HL-60/S4 treated with phorbol 12-myristate 13-acetate at 8.2 ng/mL for 4 days and 3 days (cell line): ENCODE results near the gene PFDN4.

Source experiments
- in situ Hi-C: fragments of 300-500 bp; cut with MboI; formaldehyde crosslinking; loops from 2 replicates; pipeline ENCODE4 v1.15.0; 2022; ENCODE audit warnings: low sequenced_read_pairs

PFDN4 gene, protein sequence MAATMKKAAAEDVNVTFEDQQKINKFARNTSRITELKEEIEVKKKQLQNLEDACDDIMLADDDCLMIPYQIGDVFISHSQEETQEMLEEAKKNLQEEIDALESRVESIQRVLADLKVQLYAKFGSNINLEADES

DNA sequence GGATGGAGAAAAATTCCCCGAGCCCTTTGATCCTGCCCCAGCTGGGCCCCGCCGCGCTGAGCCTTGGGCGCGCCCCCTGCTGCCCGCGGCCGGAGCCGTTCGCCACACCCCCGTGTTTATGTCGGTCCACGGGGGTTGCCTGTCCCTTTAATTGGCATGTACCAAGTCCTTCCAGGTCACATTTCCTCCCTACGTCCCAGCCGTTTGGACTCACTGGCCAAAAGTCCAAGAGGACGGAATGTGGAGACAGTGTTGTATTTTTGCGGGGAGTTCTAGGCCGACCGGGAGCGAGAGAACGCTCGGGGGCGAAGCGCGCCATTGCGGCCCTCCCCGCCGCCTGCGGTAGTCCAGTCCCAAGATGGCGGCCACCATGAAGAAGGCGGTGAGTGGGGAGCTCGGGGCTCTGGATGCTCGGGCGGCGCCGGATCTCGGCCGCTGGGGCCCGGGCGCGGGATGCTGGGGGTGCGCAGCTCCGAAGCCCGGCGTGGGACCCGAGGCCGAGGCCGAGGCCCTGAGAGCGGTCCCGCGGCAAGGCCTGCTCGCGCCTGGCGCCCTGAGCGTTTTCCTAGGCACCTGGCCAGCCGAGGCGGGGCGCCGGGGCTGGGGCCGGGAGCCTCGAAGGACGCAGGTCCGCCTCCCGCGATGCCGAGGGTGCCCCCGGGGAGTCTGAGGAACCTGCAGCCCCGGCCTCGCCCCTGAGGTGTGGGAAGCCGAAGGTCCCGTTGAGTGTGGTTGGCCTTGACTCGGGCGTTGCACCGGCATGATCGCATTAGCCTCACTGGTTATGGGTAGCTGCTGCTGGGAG is at the start of gene PFDN4:
TSS of gene PFDN4 (plus strand) at position 345 of the 805 bp plus-strand sequence. CDS start at position 359, 14 bp downstream.
- in situ Hi-C loops, result loop anchor here (25.0 kb wide), 1 partner anchor 646 kb away; no protein-coding TSS in a partner anchor

DNA sequence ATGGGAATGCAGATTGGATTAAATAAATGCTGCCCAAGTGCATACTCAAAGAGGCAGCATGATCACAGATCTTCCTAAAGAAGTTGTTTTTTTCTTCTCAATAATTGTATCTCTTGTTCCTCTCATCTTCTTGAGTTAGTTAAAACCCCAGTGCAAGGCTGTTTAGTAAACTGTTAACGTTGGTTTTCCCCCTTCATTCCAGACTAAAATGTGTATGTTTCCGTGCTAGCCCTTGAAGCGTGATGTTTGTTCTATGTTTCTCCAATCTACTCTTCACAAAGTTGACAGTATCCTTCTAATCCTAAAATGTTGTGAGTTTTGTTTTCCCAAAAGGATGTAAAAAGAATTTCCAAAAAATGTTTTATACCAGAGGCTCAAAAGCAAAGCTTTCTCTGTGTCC is 49.7 kb upstream of the PFDN4 start:
- in situ Hi-C loops, result no loop called here

DNA sequence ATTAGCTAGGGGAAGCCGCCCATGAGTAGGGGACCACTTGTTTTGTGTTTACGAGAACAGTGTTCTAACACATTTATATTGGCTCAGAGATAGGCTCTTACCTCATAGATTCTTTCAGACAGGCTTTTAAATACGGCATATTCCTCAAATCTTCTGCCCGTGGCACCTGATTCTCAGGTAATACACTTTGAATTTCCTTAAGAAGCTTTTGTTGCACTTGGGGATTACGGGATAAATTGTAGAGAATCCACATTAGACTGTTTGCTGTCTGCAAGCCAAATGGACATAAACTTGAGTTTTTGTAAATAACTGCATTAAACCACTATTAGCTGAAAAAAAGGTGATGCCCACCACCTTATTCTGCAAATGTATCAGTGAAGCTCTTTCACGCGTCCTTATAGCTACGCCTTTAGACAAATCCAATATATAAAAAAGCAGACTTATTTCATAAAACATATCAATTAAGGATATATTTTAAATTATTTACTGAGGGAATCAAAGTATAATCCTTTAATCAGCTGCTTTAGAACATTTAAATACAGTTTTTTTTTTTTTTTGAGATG is 49.0 kb upstream of the PFDN4 start:
- in situ Hi-C loops, result no loop called here

DNA sequence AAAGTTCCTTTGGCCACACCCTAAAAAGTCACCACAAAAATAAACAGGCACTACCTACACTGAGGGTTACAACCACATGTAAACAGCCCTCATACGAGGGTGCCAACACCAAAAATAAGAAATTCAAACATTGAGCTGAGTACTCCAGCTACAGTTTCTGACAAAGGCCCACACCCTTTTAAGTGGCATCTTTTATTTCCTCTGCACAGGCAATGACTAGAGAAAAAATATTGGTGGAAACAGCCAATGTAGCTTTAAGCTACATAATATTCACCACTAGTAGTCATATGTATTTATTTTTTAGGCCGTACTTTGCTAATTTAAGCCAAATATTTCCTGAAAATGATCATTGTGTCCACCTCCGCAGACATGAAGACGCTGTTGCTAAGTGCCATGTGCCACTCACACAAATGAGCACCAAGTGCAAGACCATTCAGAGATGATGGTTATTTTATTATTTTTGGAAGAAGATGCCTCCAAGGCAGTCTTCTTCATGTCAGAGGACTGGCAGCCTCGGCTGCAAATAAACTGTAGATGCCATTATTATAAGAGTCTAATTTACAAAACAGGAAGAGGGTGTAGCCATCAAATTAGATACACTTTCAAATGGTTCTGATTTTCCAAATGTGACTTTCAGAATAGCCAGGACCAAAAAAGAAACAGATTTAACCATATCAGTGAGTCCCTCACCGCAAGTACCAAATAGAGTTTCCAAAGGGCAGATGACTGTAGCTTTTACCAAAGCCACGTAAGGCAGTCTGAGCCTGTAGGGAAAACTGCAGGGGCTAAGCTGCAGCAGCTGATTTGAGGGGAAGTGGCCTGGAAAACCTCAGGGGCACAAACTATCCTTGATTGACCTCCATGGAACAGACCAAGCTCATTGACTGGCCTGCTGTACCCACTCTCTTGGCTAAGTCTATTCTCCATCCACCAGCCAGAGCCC is 47.6 kb upstream of the PFDN4 start:
- in situ Hi-C loops, result no loop called here

DNA sequence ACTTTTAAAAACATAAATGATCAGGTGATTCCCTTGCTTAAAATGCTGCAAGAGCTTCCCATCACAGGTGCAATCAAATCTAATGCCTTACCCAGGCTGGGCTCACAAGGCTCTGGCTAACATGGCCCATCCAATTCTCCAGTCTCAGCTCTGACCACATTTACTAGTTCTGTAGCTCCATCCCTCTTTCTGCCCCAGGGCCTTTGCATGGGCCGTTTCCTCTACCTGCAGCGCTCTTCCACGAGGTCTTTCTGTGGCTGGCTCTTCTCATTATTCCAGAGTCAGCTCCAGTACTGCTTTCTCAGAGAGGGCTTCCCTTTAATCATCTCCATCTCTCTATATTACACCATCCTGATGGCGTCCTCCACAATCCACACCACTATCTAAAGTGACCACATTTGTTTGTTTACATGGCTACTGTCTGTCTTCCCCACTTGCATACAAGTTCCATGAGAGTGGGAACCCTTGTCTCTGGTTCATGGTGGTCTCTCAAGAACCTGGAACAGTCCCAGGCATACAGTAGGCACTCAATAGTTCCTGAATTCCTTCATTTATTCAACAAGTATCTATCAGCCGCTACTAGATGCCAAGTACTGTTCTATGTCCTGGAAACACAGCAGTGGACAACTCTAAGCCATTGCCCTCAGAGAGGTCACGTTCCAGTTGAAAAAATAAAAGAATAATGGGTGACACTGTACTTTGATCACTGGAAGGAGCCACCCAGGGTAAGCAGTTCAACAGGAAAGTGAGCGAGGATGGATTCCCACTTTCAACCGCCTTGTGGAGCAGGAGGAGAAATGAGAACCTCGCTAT is 46.7 kb upstream of the PFDN4 start:
- in situ Hi-C loops, result no loop called here

DNA sequence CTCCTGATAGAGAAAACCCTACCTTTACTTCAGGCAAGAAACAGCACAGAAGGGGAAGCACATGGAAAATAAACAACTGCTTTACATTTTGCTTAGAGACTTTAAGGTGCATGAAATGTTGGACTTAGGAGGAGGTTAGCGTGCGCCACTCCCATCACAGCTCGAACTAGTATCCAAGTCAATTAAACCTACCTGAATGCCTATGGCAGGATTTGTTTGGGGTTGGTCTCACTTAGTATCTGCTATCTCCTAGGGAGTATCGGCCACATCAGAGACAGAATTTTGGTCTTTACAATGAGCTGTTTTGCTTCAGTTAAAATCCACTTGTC is 46.1 kb upstream of the PFDN4 start:
- in situ Hi-C loops, result no loop called here

DNA sequence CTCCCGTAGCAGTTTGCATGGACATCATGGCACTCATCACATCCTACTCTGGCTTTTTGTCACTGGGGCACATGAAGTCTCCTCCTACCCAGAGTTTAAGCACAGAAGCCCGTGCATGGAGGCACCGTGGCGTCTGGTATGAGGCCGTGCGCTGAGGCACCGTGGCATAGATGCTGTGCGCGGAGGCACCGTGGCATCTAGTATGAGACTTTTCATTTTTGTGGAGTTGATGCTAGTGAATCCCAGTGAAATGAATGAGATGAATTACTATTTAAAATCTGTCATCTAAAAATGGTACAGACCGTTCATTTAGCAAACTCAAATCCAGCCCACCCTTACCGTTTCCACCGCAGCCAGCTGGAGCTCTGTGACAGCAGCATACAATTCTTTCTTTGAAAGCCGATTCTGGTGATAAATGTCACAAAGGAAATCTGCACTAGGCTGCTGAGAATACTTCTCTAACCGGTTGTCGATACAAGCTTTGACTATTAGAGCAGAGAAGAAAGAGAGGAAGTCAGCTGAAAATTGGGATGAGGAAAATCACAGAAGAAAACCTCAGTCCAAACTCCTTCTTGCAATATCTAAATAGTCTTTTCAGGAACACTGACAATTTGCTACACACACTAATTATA is 45.4 kb upstream of the PFDN4 start:
- in situ Hi-C loops, result no loop called here

DNA sequence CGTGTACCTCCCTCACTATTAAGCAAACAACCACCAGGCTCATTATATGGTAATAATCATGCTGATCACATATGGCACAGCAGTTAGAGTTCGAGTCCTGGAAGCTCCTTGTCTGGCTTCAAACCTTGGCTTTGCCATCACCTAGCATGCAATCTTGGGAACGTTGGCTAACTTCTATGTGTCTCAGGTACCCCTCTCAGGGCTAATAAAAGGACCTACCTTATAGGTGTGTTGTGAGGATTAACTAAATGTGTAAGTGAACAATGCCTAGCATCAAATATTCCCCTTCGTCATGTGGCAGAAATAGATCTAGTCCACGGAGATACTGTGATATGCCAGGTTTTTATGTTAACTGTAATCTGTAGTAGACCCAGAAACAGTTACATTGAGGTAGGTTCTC is 44.5 kb upstream of the PFDN4 start:
- in situ Hi-C loops, result no loop called here

DNA sequence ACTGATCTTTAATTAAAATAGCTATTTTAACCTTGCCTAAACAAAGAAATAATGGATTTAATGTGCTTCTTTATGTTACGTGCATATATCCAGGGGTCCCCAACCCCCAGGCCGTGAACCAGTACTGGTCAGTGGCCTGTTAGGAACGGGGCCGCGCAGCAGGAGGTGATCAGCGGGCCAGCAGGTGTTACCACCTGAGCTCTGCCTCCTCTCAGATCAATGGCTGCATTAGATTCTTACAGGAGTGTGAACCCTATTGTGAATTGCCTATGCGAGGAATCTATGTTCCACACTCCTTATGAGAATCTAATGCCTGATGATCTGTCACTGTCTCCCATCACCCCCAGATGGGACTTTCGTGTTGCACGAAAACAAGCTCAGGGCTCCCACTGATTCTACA is 42.9 kb upstream of the PFDN4 start:
- in situ Hi-C loops, result no loop called here

DNA sequence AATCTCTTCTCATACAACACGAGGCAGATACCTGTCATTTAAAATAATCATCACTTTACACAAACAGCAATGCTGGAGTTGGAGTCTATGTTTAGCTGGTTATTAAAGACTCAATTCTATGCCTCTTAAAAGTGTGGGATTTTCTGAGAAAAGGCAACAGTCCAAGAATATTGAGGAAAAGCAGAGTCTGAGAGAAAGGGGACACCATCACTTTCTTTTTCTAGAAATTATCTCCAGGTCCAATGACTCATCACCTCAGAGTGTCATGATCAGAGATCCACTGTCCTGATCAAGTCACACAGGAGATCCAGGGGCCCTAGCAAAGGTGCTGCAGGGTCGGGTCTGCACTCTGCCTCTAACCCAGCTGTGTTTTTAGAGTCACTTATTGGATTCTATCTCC is 42.1 kb upstream of the PFDN4 start:
- in situ Hi-C loops, result no loop called here

DNA sequence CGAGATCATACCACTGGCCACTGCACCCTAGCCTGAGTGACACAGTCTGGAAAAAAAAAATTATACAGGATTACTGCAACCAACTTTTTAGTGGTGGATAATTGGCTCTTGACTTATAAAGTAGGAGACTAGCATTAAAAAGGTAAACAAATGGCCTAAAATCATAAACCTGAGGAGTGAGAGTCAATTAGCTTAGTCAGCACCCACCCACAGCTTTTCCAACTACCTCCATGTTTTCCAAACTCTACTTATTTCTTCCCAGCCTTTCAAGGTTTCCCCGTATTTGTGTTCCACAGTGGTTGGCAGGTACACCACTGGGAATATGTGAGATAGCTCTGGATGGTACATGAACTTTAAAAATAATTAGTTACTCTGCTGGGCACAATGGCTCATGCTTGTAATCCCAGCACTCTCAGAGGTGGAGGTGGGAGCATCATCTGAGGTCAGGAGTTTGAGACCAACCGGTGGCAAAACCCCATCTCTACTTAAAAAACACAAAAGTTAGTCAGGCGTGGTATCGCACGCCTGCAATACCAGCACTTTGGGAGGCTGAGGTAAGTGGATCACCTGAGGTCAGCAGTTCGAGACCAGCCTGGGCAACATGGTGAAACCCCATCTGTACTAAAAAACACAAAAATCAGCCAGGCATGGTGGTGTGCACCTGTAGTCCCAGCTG is 40.8 kb upstream of the PFDN4 start:
- in situ Hi-C loops, result no loop called here

DNA sequence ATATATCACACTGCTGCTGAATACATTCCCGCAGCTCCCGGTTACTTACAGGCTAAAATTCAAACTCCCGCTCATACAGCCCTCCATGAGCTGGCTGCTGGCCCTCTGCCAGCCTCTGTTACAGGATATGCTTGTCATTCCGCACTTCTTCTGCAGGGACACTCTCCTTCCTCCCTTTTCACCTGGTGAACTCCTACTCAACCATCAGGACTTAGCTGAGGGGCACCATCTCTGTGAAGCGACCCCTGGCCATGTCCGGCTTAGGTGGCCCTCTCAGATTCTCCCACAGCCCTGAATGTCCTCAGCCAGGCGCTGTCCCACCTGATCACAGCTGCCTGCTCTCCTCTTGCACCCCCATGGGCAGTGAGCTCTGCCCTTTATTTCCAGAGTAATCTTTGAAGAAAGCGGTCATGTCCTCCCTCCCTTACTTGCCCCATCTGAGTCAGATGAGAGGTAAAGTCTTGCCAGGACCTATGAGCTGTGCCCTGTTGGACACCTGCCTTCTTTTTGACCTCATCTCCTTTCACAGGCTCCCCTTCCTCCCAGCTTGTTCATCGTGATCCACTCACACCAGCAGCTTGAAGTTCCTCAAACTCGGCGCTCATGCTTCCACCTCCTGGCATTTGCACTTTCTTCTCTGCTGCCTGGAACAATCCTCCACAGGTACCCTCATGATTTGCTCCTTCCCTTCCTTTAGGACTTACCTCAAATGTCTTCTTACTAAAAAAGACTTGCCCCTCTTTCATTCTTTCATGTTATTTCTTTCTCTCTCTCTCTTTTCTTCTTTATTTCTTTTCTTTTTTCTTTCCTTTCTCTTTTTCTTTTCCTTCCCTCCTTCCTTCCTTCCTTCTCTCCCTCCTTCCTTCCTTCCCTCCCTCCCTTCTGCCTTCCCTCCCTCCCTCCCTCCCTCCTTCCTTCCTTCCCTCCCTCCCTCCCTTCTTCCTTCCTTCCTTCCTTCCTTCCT is 39.7 kb upstream of the PFDN4 start:
- in situ Hi-C loops, result no loop called here

DNA sequence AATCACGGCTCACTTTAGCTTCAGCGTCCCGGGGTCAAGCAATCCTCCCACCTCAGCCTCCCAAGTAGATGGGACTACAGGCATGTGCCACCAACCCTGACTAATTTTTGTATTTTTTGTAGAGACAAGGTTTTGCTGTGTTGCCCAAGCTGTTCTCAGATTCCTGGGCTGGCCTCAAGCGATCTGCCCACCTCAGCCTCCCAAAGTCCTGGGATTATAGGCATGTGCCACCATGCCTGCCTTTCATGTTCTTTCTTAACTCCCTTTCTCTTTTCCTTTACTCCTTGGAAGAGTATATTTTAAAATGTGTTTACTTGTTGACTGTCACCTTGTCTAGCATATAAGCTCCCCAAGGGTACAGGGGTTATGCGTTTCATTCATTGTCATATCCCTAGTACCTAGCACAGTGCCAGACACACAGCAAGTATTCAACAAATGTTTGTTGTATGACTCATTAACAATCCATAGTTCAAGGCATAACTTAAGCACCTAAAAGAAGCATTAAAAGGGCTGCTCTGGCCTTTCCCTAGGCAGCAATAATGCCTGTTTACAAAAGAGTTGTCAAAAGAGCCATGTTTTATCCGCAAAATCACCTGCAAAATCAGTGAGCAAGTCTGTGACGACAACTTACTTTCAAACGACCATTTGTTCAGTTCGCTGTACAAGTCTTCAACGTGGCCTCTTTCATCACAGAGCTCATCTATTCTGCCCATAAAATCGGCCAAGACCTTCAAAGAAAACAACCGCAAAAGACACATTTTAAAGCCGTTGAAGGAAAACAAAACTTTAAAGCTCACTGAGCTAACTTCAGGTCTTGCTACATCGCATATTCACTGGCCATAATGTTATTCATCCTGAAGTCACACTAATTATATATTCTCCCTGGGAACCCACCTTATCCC is 38.7 kb upstream of the PFDN4 start:
- in situ Hi-C loops, result no loop called here

DNA sequence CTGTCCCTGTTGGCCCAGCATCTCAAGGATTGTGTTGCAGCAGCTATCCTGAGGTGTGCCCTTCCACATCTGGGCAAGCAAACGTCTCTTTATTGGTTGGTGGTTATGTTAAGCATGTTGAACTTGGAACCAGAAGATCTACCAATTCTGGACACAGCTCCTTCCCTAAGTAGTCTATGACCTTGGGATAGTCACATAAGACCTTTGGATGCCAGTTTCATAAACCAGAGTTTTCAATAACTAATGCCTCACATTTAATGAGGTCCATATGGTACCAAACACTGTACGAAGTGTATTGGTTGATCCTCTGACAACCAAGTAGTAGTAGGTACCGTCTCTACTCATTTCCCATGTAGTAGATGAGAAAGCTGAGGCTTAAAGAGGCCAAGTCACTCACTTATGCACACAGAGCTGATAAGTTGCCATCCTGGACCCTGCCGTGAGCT is 37.8 kb upstream of the PFDN4 start:
- in situ Hi-C loops, result no loop called here

DNA sequence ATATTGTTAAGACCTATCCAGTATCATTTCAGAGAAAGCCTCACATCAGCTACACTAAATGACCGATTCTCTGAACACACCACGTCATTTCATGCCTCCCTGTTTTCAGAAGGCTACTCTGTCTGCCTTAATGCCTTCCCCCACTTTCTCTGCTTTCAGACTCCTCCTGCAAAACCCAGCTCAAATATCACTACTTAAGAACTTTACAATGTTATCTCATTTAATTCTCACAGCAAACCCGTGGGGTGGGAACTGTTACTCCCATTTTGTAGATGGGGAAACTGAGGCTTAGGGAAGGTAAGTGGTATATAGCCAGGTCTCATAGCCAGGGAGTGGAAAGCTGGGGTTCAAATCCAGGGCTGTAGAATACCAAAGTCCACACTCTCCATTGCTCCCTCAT is 36.9 kb upstream of the PFDN4 start:
- in situ Hi-C loops, result no loop called here

DNA sequence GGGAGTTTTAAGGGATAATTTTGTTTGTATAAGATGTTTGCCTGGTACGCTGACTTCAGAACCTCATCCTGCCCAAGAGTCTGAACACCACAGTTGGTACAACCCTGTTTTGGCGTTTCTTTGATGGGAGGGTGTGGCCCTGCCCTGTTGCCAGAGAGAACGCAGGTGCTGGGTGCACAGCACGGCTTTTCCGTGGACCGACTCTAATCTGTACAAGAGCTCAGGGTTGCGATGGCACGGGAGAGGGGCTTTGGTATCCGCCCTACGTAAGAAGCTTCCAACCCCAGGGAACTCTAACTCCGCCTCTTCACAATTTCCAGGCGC is 35.4 kb upstream of the PFDN4 start:
- in situ Hi-C loops, result no loop called here

DNA sequence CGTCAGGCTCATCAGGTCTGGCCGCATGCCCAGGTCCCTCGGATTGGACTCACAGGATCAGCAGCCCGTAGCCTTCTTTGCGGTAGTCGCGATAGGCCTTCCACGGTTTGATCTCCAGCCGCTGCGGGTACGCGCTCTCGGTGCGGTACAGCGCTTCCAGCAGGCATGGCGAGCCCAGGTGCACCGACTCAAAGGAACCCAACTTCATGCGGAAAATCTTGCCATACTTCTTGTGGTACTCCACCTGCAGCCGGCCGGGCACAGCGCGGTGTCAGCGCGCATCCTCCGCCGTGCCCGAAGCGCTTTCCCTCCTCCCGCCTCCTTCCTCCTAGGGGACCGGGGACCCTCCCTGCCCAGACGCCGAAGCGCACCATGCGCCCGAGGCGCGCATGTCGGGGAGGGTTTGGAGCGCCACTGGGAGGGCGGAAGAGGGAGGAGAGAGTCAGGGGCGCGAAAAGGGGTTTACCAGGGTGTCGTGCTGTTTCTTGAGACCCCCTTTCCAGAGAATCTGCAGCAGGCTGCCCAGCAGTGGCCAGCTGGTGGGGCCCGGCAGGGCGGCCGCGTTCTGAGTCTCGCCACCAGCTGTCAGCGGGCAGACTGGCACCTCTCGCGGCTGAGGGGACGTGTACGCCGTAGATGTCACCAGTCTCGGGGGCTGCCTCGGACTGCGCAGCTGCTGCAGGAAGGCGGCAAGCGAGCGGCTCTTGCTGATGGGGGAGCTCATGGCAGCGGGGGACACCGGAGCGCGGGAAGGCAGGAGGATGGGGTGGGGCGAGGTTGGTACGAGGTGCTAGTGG is 34.8 kb upstream of the PFDN4 start:
- in situ Hi-C loops, result no loop called here
